ENCODE data around the gene ATP10A. TPM values are rescaled to one million over a fixed set of nuclear protein-coding genes. Genes with fewer than 3 reads are reported as not detected.
A peak's percentile ranks its signal among the peaks of the same experiment; 100 is the strongest.

ATP10A gene
- total RNA-seq, 3 donors from 2014 or later, result 6.4 to 17.4 (median 7.2) TPM

DNA sequence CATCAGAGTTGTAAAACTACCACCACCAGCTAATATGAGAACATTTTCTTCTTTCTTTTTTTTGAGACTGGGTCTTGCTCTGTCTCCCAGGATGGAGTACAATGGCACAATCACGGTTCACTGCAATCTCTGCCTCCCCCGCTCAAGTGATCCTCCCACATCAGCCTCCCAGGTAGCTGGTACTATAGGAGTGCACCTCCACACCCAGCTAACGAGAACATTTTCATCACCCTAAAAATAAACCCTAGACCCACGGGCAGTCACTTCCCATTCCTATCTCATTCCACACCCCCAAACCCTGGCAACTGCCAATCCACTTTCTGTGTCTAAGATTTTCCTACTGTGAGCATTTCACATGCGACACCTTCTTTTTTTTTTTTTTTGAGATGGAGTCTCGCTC, 130.9 kb downstream of the ATP10A start:
- no peak for DNase-seq (ENCODE audit: low spot score in 2 of 2)

DNA sequence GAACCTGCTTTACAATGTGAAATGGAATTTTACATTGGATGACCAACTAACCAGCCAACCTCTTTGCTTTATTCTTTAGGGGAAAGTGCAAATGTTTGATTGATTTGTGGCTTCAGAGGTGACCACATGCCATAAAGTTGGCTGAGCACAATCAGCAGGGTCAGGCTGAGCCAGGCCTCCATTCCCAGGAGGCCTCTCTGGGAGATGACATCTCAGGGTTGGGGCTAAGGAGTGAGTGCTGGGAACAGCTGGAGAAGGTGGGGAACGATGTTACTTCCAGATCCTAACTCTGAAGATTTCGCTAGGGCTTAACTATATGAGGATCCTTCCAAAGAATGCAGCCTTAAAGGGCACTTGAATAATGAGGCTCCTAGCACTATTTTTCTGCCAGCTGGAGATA, 131.7 kb downstream of the ATP10A start:
- no peak for DNase-seq (ENCODE audit: low spot score in 2 of 2)
- TF ChIP-seq POLR2A (IDR thresholded peaks at IDR 0.05) (no peak), CTCF (IDR thresholded peaks at IDR 0.05) (no peak), POLR2AphosphoS5 (IDR thresholded peaks at IDR 0.05) (no peak)
- no peaks in the 10 kb centered on the region for H3K4me1 ChIP-seq
- H3K27me3 ChIP-seq, result no peaks in the 10 kb centered on the region
- H3K9me3 ChIP-seq, result no peaks in the 10 kb centered on the region
- no peak overlapping the region for H3K4me3 ChIP-seq
- intact Hi-C loops (cut with DNase I; ENCODE audit: low total_unique reads), result no loop called here
- no peak overlapping the region for H3K27ac ChIP-seq
- H3K36me3 ChIP-seq, result no peaks in the 10 kb centered on the region

More for the DNA sequence above, 130.9 kb downstream of the ATP10A start:
- Histone ChIP-seq H3K4me3 (no peak overlapping the region), H3K27me3 (no peaks in the 10 kb centered on the region), H3K36me3 (no peaks in the 10 kb centered on the region), H3K4me1 (no peaks in the 10 kb centered on the region), H3K9me3 (no peaks in the 10 kb centered on the region), H3K27ac (no peak overlapping the region)
- no peak for TF ChIP-seq POLR2AphosphoS5 (IDR thresholded peaks at IDR 0.05)
- no peak for TF ChIP-seq CTCF (IDR thresholded peaks at IDR 0.05)
- TF ChIP-seq POLR2A (IDR thresholded peaks at IDR 0.05), result no peak
- intact Hi-C loops (cut with DNase I; ENCODE audit: low total_unique reads), result no loop called here

GRCh38 chr15:25730918-25731317, 132.2 kb downstream of the ATP10A start:
- intact Hi-C loops (cut with DNase I; ENCODE audit: low total_unique reads), result no loop called here
- H3K4me3 ChIP-seq, result no peak overlapping the region
- H3K4me1 ChIP-seq, result no peaks in the 10 kb centered on the region
- H3K36me3 ChIP-seq, result no peaks in the 10 kb centered on the region
- no peak for DNase-seq (ENCODE audit: low spot score in 2 of 2)
- no peak for TF ChIP-seq CTCF (IDR thresholded peaks at IDR 0.05)
- H3K9me3 ChIP-seq, result no peaks in the 10 kb centered on the region
- H3K27me3 ChIP-seq, result no peaks in the 10 kb centered on the region
- no peak overlapping the region for H3K27ac ChIP-seq

DNA sequence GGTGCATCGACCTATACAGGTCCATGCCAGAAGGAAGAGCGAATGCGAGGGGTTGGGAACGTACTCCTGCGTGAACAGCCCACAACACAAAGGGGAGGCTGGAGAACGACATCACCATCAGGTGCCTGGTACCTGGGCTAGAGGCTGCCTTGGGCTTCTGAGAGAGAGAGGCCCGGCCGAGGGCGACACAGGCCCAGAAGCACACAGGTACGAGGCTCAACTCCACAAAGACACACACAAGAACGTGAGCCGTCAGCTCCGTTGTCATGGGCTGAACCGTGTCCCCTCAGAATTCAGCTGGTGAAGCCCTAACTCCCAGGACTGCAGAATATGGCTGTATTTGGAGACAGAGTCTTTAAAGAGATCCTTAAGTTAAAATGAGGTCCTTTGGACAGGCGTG, 134.3 kb downstream of the ATP10A start:
- DNase-seq (ENCODE audit: low spot score in 2 of 2), result peak in 1 of 2 donors; percentile 10
- no peaks in the 10 kb centered on the region for H3K27me3 ChIP-seq
- H3K36me3 ChIP-seq, result no peaks in the 10 kb centered on the region
- no peak overlapping the region for H3K27ac ChIP-seq
- intact Hi-C loops (cut with DNase I; ENCODE audit: low total_unique reads), result no loop called here
- no peaks in the 10 kb centered on the region for H3K9me3 ChIP-seq
- H3K4me3 ChIP-seq, result no peak overlapping the region
- H3K4me1 ChIP-seq, result no peaks in the 10 kb centered on the region
- TF ChIP-seq POLR2AphosphoS5 (IDR thresholded peaks at IDR 0.05), result no peak

DNA sequence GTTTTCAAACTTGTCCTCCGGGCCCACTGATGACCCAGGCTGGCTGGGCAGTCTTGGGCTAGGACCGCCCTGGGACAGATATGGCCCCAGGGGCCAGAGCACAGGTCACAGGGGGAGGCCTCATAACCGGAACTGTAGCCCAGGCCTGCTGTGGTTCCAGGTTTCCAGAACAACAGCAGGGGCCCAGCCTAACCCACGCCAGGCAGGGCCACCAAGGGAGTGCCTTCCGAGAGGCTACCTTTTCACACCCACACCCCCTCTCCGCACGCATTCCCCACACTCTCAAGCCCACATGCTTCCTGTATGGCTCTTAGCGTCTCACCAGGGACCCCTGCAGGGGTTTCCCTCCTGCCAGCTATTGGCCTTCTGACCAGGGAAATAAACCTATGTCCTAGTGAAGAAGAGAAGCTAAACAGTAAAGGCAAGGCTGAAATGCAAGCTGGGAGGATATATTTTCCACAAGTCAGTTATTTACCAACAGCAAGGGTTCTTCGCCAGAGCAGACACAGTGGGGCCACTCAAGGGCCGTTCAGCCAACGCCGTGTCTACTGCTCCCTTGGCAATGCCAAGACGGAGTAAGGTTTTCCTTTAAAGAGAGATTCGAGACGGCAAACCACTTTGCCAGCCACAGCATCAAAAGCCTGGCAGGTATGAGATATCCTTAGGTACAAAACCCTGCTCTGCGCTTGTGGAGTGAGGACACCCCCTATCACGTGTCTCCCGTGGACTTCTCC, 135.1 kb downstream of the ATP10A start:
- H3K36me3 ChIP-seq, result no peaks in the 10 kb centered on the region
- no peak overlapping the region for H3K4me3 ChIP-seq
- H3K9me3 ChIP-seq, result no peaks in the 10 kb centered on the region
- no peak for TF ChIP-seq POLR2AphosphoS5 (IDR thresholded peaks at IDR 0.05)
- intact Hi-C loops (cut with DNase I; ENCODE audit: low total_unique reads), result no loop called here
- peak in 1 of 2 donors; percentile 4 for DNase-seq (ENCODE audit: low spot score in 2 of 2)
- H3K27ac ChIP-seq, result no peak overlapping the region
- H3K27me3 ChIP-seq, result no peaks in the 10 kb centered on the region
- H3K4me1 ChIP-seq, result no peaks in the 10 kb centered on the region

GRCh38 chr15:25727116-25727515, 136.0 kb downstream of the ATP10A start:
- Histone ChIP-seq H3K27ac (no peak overlapping the region), H3K9me3 (no peaks in the 10 kb centered on the region), H3K36me3 (no peaks in the 10 kb centered on the region), H3K4me1 (no peaks in the 10 kb centered on the region), H3K27me3 (no peaks in the 10 kb centered on the region), H3K4me3 (no peak overlapping the region)
- intact Hi-C loops (cut with DNase I; ENCODE audit: low total_unique reads), result no loop called here
- peak in 1 of 2 donors; percentile 3 for DNase-seq (ENCODE audit: low spot score in 2 of 2)
- TF ChIP-seq CTCF (IDR thresholded peaks at IDR 0.05) (no peak), POLR2AphosphoS5 (IDR thresholded peaks at IDR 0.05) (no peak), POLR2A (IDR thresholded peaks at IDR 0.05) (no peak)
